ENCODE data around the gene PRIMPOL.

DNA sequence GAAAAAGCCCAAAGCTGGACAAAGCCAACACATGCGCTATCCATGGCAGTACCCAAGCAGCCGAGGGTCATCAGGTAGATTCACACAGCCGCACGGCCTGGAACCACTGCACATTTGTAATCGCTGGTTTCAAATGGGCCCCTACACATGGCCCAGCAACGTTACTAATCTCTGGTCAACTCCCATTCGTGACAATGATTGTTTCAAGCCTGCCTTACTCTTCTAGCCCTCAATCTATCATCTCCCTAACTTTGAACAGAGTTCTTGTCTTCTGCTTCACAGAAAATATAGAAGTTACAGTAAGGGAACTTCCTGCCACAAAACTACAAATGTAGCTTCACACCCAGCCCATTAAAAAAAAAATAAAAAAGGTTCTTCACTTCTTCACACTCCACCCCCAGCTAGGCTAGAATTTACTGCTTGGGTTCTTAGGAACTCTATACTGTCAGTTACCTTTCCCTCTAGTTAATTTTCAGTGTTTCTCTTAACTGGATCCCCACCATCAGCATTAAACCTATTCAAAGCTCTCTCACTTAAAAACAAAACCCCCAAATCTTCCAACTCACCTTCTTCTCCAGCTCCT lies 24.5 kb upstream of the PRIMPOL start:
- TF ChIP-seq, protein P1, sequence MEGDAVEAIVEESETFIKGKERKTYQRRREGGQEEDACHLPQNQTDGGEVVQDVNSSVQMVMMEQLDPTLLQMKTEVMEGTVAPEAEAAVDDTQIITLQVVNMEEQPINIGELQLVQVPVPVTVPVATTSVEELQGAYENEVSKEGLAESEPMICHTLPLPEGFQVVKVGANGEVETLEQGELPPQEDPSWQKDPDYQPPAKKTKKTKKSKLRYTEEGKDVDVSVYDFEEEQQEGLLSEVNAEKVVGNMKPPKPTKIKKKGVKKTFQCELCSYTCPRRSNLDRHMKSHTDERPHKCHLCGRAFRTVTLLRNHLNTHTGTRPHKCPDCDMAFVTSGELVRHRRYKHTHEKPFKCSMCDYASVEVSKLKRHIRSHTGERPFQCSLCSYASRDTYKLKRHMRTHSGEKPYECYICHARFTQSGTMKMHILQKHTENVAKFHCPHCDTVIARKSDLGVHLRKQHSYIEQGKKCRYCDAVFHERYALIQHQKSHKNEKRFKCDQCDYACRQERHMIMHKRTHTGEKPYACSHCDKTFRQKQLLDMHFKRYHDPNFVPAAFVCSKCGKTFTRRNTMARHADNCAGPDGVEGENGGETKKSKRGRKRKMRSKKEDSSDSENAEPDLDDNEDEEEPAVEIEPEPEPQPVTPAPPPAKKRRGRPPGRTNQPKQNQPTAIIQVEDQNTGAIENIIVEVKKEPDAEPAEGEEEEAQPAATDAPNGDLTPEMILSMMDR (conservative IDR thresholded peaks at IDR 0.05; ENCODE audit: low read depth, low read length), result no peak
- TF ChIP-seq EZH2phosphoT487 (IDR thresholded peaks at IDR 0.05; ENCODE audit: borderline replicate concordance, low read length) (no peak), EZH2 (IDR thresholded peaks at IDR 0.05; ENCODE audit: low read length, unreplicated experiment) (no peak)
